Mucosa of rectum (tissue), 2 donors: ENCODE data around the gene KMO.

Source experiments
- H3K27ac ChIP-seq, 2 donors: one replicate each; pipeline ENCODE4 v1.7.0; 2013; ENCODE audit warnings: inconsistent platforms in 2 of 2, low read depth in 2 of 2, low read length in 2 of 2
- H3K27me3 ChIP-seq, 2 donors: one replicate each; pipeline ENCODE4 v1.7.0; 2013; ENCODE audit warnings: low read length in 2 of 2; ENCODE audit not compliant: control insufficient read depth in 2 of 2, insufficient read depth in 2 of 2
- H3K36me3 ChIP-seq, 2 donors: one replicate each; pipeline ENCODE4 v1.7.0; 2013; ENCODE audit warnings: low read length in 2 of 2; ENCODE audit not compliant: control insufficient read depth in 2 of 2, insufficient read depth in 2 of 2
- H3K4me1 ChIP-seq, 2 donors: one replicate each; pipeline ENCODE4 v1.7.0; 2013; ENCODE audit warnings: low read length in 2 of 2, mild to moderate bottlenecking in 1 of 2; ENCODE audit not compliant: control insufficient read depth in 2 of 2, insufficient read depth in 2 of 2
- H3K4me3 ChIP-seq, 2 donors: one replicate each; pipeline ENCODE4 v1.7.0; 2013; ENCODE audit warnings: low read length in 2 of 2
- H3K9ac ChIP-seq, 2 donors: one replicate each; pipeline ENCODE4 v1.7.0; 2013; ENCODE audit warnings: low read length in 2 of 2, low read depth in 1 of 2, mild to moderate bottlenecking in 1 of 2
- H3K9me3 ChIP-seq, 2 donors: one replicate each; pipeline ENCODE4 v1.7.0; 2013; ENCODE audit warnings: low read length in 2 of 2; ENCODE audit not compliant: control insufficient read depth in 2 of 2
- donor health status: healthy.
- donor health status: Normal muscosa, but diverticular disease.

Gene KMO

GRCh38 chr1:241641773-241642592, 109.8 kb downstream of the KMO start:
- Histone ChIP-seq H3K9ac (no peak overlapping the region), H3K4me3 (peak overlapping the region in 1 of 2 donors; percentile 5), H3K27ac (peak overlapping the region; percentile 38 to 50), H3K4me1 (peaks cover 10 to 11% of the 10 kb centered on the region in 2 donors), H3K9me3 (no peaks in the 10 kb centered on the region), H3K36me3 (no peaks in the 10 kb centered on the region), H3K27me3 (no peaks in the 10 kb centered on the region)

DNA sequence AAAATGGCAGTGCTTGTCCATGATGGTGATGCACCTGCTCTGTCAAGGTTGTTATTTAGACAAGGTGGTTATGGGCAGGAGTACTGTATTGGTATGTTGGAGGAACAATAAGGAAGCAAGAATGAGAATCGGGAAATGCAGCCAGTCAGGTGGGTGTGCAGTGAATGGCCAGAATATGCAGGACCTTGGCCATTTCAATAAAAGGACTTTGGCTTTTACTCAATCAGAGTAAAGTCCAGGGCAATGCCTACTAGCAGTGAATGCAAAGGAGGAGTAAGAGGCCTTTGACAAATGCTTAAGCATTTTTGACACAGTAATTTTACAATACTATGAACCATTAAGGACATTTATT, 110.4 kb downstream of the KMO start:
- H3K9me3 ChIP-seq: no peaks in the 10 kb centered on the region
- peak overlapping the region in 1 of 2 donors; percentile 5 for H3K4me3 ChIP-seq
- peak overlapping the region; percentile 38 to 50 for H3K27ac ChIP-seq
- H3K4me1 ChIP-seq: peaks cover 9 to 11% of the 10 kb centered on the region in 2 donors
- no peaks in the 10 kb centered on the region for H3K27me3 ChIP-seq
- H3K36me3 ChIP-seq: no peaks in the 10 kb centered on the region
- H3K9ac ChIP-seq: no peak overlapping the region

- Histone ChIP-seq H3K27ac (no peak overlapping the region), H3K27me3 (no peaks in the 10 kb centered on the region), H3K9ac (no peak overlapping the region), H3K4me3 (no peak overlapping the region), H3K9me3 (no peaks in the 10 kb centered on the region), H3K36me3 (no peaks in the 10 kb centered on the region), H3K4me1 (peaks cover 4 to 8% of the 10 kb centered on the region in 2 donors)
Measured at GRCh38 chr1:241644259-241644658, 112.1 kb downstream of the KMO start.

DNA sequence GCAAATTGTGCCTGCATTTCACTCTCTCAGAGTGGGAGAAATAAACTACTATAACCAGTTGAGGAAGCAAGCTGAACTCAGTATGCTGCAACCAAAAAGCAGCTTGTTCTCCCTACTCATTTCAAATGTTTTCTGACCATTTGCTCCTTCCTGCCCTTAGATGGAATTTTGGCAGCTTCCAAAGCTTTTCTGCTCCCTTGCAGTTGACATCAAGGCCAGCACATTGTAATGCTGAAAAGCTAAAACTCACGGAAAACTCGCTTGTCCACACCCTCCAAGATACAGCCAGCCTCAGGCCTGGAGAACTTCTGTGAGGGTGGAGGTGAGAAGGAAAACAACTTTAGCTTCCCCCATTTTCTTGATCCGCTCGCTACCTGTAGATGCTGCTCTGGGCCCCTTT, 113.0 kb downstream of the KMO start:
- Histone ChIP-seq H3K9ac (no peak overlapping the region), H3K36me3 (no peaks in the 10 kb centered on the region), H3K9me3 (no peaks in the 10 kb centered on the region), H3K4me3 (no peak overlapping the region), H3K4me1 (peaks cover 4 to 8% of the 10 kb centered on the region in 2 donors), H3K27ac (no peak overlapping the region), H3K27me3 (no peaks in the 10 kb centered on the region)
